GM23248 (cell line): Measurements from ENCODE around the gene SPEM1. TPM values are rescaled to one million over a fixed set of nuclear protein-coding genes. Genes with fewer than 3 reads are reported as not detected.

ENCODE experiments used
- DNase-seq: peaks from one replicate; pipeline ENCODE4 v3.0.0-alpha.2; 2015
- H2AFZ ChIP-seq: fragments of 200-600 bp; sonication (generic); 2 replicates; pipeline ENCODE4 v1.6.1; 2016; ENCODE audit warnings: antibody characterized with exemption
- H3F3A ChIP-seq: fragments of 200-600 bp; sonication (generic); 2 replicates; pipeline ENCODE4 v1.6.1; 2016; ENCODE audit warnings: mild to moderate bottlenecking, antibody characterized with exemption, mixed run types; ENCODE audit not compliant: insufficient read depth
- H3K27ac ChIP-seq: fragments of 200-600 bp; sonication (generic); 2 replicates; pipeline ENCODE4 v1.5.1; 2016; ENCODE audit warnings: mild to moderate bottlenecking
- H3K27me3 ChIP-seq: fragments of 200-600 bp; sonication (generic); replicated peaks from 2 replicates; pipeline ENCODE4 v1.6.1; 2016; ENCODE audit warnings: mild to moderate bottlenecking; ENCODE audit not compliant: insufficient read depth
- H3K36me3 ChIP-seq: fragments of 200-600 bp; sonication (generic); 2 replicates; pipeline ENCODE4 v1.6.1; 2016; ENCODE audit warnings: low read depth, mild to moderate bottlenecking
- H3K4me1 ChIP-seq: fragments of 200-600 bp; sonication (generic); 2 replicates; pipeline ENCODE4 v1.6.1; 2016; ENCODE audit warnings: mild to moderate bottlenecking; ENCODE audit not compliant: insufficient read depth
- H3K4me2 ChIP-seq: fragments of 200-600 bp; sonication (generic); one replicate; pipeline ENCODE4 v1.6.1; 2016; ENCODE audit warnings: mild to moderate bottlenecking; ENCODE audit not compliant: unreplicated experiment
- H3K4me3 ChIP-seq: fragments of 200-600 bp; sonication (generic); 2 replicates; pipeline ENCODE4 v1.5.1; 2016; ENCODE audit warnings: mild to moderate bottlenecking
- H3K79me2 ChIP-seq: fragments of 200-600 bp; sonication (generic); 2 replicates; pipeline ENCODE4 v1.6.1; 2016; ENCODE audit warnings: mild to moderate bottlenecking; ENCODE audit not compliant: insufficient read depth
- H3K9ac ChIP-seq: fragments of 200-600 bp; sonication (generic); 2 replicates; pipeline ENCODE4 v1.6.1; 2016; ENCODE audit warnings: mild to moderate bottlenecking
- H3K9me2 ChIP-seq: fragments of 200-600 bp; sonication (generic); 2 replicates; pipeline ENCODE4 v1.6.1; 2016; ENCODE audit warnings: mixed run types, mild to moderate bottlenecking, moderate library complexity; ENCODE audit not compliant: insufficient read depth
- H3K9me3 ChIP-seq: fragments of 200-600 bp; sonication (generic); one replicate; pipeline ENCODE4 v1.6.1; 2017; ENCODE audit warnings: low read depth
- H4K20me1 ChIP-seq: fragments of 200-600 bp; sonication (generic); 2 replicates; pipeline ENCODE4 v1.6.0; 2016; ENCODE audit not compliant: insufficient read depth
- EZH2 ChIP-seq: fragments of 200-600 bp; sonication (generic); IDR thresholded peaks from 2 replicates; pipeline ENCODE4 v1.6.1; 2018; ENCODE audit warnings: antibody characterized with exemption, mild to moderate bottlenecking; ENCODE audit not compliant: insufficient read depth, poor library complexity, severe bottlenecking
- EZH2phosphoT487 ChIP-seq: fragments of 200-600 bp; sonication (generic); IDR thresholded peaks from 2 replicates; pipeline ENCODE4 v1.6.1; 2018; ENCODE audit warnings: antibody characterized with exemption, moderate library complexity, mild to moderate bottlenecking, low read depth; ENCODE audit not compliant: insufficient read depth
- WGBS, 2 experiments: methylation state at CpG; one replicate each; pipeline ENCODE4 v1.1.6; 2015 to 2017; ENCODE audit warnings: low lambda C conversion rate in 2 of 2, low coverage in 1 of 2; ENCODE audit errors: missing lambda C conversion rate in 2 of 2; 5-methylcytosine and 5-hydroxymethylcytosine counted together
- in situ Hi-C: fragments of 300-500 bp; cut with MboI; formaldehyde crosslinking; loops from 2 replicates; pipeline ENCODE4 v1.15.0; 2020
- polyA plus RNA-seq: library from polyadenylated mRNA; unstranded; fragments of >200 nt; fragmentation: Nextera tagmentation; extraction: Ambion mirVana; gene quantifications from 2 replicates; pipeline ENCODE4 v1.2.1, GENCODE V29; 2016
- total RNA-seq: library from RNA; depleted of rRNA; stranded (reverse); fragments of >200 nt; shearing (Covaris generic); gene quantifications from 2 replicates; pipeline ENCODE4 v1.2.3, GENCODE V29; 2014

The SPEM1 gene
- total and polyA plus RNA-seq, 2 experiments from 2014 or later = not detected

DNA sequence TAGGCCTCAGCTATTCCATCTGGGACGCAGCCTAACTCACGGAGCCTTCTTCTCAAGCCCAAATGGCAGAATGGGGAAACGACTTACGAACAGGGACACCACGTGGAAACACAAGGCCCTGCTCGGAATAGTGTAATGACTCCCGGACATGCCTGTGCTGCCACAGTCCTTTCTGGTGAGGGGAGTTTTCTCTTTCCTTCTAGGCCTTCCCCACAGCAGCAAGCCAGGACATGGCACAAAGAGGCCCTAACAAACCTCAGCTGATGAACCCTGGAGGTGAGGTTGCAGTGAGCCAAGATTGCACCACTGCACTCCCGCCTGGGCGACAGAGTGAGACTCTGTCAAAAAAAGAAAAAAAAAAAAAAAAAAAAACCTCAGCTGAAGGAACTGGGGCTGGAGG lies 44.0 kb downstream of the SPEM1 start:
- Histone ChIP-seq H3K27ac (no peak overlapping the region), H3K4me2 (no peak overlapping the region), H3K27me3 (no peaks in the 10 kb centered on the region), H3K4me1 (0 out of 2 replicates have a peak, but pooled peaks cover 2% of the 10 kb centered on the region), H3K36me3 (peaks cover 7% of the 10 kb centered on the region; the same call in 1 of the 2 replicates), H2AFZ (no peak overlapping the region), H3K79me2 (peaks cover 54% of the 10 kb centered on the region), H3K9me2 (no peaks in the 10 kb centered on the region), H3K9ac (no peak overlapping the region), H3F3A (peaks cover 19% of the 10 kb centered on the region), H3K4me3 (no peak overlapping the region), H4K20me1 (no peaks in the 10 kb centered on the region), H3K9me3 (no peaks in the 10 kb centered on the region)
- WGBS, 2 experiments = 80 to 84% methylated on average over 7 to 9 of the region's 9 CpGs
- TF ChIP-seq EZH2phosphoT487 = no peak
- TF ChIP-seq EZH2 = no peak
- DNase-seq = no peak
- in situ Hi-C loops = no loop called here

- TF ChIP-seq EZH2phosphoT487 (no peak), EZH2 (no peak)
- H3K4me3 ChIP-seq = no peak overlapping the region
- no peak overlapping the region for H2AFZ ChIP-seq
- peaks cover 7% of the 10 kb centered on the region; the same call in 1 of the 2 replicates for H3K36me3 ChIP-seq
- H3K9me2 ChIP-seq = no peaks in the 10 kb centered on the region
- H3K27me3 ChIP-seq = no peaks in the 10 kb centered on the region
- H3K9ac ChIP-seq = no peak overlapping the region
- no peak overlapping the region for H3K4me2 ChIP-seq
- H3K4me1 ChIP-seq = 0 out of 2 replicates have a peak, but pooled peaks cover 2% of the 10 kb centered on the region
- no peaks in the 10 kb centered on the region for H4K20me1 ChIP-seq
- no peak for DNase-seq
- no peak overlapping the region for H3K27ac ChIP-seq
- peaks cover 4% of the 10 kb centered on the region; the same call in 1 of the 2 replicates for H3F3A ChIP-seq
- 93% methylated on average over 19 to 33 of the region's 33 CpGs for WGBS, 2 experiments
- peaks cover 71% of the 10 kb centered on the region for H3K79me2 ChIP-seq
- H3K9me3 ChIP-seq = no peaks in the 10 kb centered on the region
- in situ Hi-C loops = no loop called here
These were observed 45.6 kb downstream of the SPEM1 start for GRCh38 chr17:7465597-7466275.

GRCh38 chr17:7466318-7466638 lies 46.2 kb downstream of the SPEM1 start:
- Histone ChIP-seq H3K4me3 (no peak overlapping the region), H3K27me3 (no peaks in the 10 kb centered on the region), H3K9ac (no peak overlapping the region), H3K27ac (no peak overlapping the region), H3F3A (no peaks in the 10 kb centered on the region), H2AFZ (no peak overlapping the region), H3K9me3 (no peaks in the 10 kb centered on the region), H4K20me1 (no peaks in the 10 kb centered on the region), H3K4me2 (no peak overlapping the region), H3K36me3 (peaks cover 7% of the 10 kb centered on the region; the same call in 1 of the 2 replicates), H3K4me1 (0 out of 2 replicates have a peak, but pooled peaks cover 2% of the 10 kb centered on the region), H3K79me2 (peaks cover 76% of the 10 kb centered on the region), H3K9me2 (no peaks in the 10 kb centered on the region)
- TF ChIP-seq EZH2 (no peak), EZH2phosphoT487 (no peak)
- in situ Hi-C loops = no loop called here
- WGBS, 2 experiments = 93% methylated on average over 8 to 9 of the region's 9 CpGs
- no peak for DNase-seq

DNA sequence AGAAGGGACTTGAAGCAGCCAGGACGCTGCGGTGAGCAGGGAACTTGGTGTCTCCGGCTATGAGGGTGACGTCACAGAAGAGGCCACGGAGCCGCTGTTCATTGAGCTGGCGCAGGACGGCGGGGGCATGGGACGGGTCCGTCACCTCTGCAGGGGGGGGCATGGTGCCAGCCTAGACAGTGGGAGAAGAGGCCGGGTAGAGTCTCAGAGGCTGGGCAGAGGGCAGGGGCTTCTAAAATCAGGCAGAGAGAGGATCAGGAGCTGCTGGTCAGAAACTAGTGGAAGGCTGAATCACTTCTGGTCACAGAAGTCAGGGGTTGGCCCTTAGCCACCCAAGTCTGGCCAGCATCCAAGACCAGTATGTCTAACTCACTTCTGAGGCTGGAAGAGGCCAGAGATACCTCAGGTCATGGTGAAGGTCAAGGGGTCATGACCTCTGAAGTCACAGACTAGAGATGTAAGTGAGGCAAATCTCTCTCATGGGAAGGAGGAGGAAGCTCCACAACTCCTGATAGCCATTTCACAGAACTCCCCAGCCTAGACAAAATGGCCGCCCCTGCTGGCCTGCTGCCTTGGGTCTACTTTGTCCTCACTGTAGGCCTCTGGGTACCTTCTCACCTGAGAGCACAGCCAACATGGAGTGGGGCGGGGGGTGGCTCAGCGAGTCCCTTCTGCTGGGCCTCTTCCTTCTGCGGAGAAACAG lies 46.7 kb downstream of the SPEM1 start:
- TF ChIP-seq EZH2 (no peak), EZH2phosphoT487 (no peak)
- in situ Hi-C loops = no loop called here
- peak; percentile 40 for DNase-seq
- Histone ChIP-seq H3K4me1 (0 out of 2 replicates have a peak, but pooled peaks cover 2% of the 10 kb centered on the region), H3K79me2 (peaks cover 81% of the 10 kb centered on the region), H3K4me2 (no peak overlapping the region), H3F3A (no peaks in the 10 kb centered on the region), H2AFZ (no peak overlapping the region), H3K9me3 (no peaks in the 10 kb centered on the region), H3K27me3 (no peaks in the 10 kb centered on the region), H3K27ac (no peak overlapping the region), H3K9me2 (no peaks in the 10 kb centered on the region), H3K36me3 (peaks cover 7% of the 10 kb centered on the region; the same call in 1 of the 2 replicates), H3K4me3 (no peak overlapping the region), H4K20me1 (no peaks in the 10 kb centered on the region), H3K9ac (no peak overlapping the region)
- WGBS, 2 experiments = 85 to 90% methylated on average over 16 of the region's 16 CpGs
